Measurements from ENCODE around the gene ZNF470. TPM values are rescaled to one million over a fixed set of nuclear protein-coding genes. Genes with fewer than 3 reads are reported as not detected.

ZNF470 gene
- polyA plus RNA-seq (2013, experiment 1 of 4): 5.5 TPM
- 7.4 TPM for polyA plus RNA-seq (2013, experiment 2 of 4)
- 4.9 TPM for polyA plus RNA-seq (2013, experiment 3 of 4)
- polyA plus RNA-seq (2013, experiment 4 of 4): 7.1 TPM

DNA sequence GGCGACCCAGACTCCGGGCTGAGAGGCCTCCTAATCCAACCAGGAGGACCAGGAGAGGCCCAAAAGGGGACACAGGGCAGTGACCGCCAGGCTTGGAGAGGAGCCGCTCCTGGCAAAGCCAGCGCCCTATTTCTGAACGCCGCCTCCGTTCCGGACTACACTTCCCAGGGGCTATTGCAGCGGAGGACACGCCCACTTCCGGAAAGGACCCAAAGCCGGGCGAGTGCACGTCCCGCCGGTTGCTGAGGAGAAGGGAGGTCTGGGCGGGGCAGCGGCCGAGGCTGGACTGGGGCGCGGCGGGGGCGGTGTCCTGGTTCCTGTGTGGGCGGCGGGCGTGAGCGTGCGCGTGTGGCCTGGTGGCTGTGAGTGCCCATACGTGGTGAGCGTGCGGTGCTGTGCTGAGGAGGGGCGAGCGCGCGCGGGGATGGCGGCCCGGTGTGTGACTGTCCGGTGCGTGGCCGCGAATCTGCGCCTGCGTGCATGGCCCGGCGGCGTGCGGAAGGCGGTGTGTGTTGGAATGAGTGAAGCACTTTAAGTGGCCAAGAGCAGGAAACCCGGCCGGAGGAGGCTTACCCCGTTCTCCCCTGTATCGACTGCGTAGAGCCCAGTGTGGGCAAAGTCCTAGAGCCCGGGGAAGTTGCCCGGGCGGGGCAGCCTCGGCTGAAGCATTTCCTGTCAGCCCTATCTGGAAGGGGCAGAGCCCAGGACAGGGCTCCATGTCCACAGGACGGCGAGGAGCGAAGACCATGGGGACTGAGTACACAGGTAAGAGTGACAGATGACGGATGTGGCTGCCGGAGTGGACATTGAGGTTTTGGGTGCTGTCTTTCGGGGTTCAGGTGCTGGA, at the start of gene ZNF470:
Gene ZNF470, plus strand, starts transcription at position 195 of the 847 bp plus-strand sequence. CDS start 2,844 bp downstream, outside the sequence.
- Histone ChIP-seq H3K9me3 (ENCODE audit: control insufficient read depth, low read length) (peaks cover 6% of the 10 kb centered on the region), H3K4me3 (ENCODE audit: insufficient read depth, low read depth, low read length) (peak within 1 kb of the TSS; percentile 77), H3K27me3 (ENCODE audit: control insufficient read depth, insufficient read depth, low read length, poor library complexity, severe bottlenecking) (no peaks in the 10 kb centered on the region), H3K36me3 (ENCODE audit: control insufficient read depth, insufficient read depth, low read length) (peaks cover 30% of the 10 kb centered on the region), H3K4me1 (ENCODE audit: control insufficient read depth, insufficient read depth, low read length) (no peaks in the 10 kb centered on the region), H3K27ac (ENCODE audit: insufficient read depth, low read depth, low read length, poor library complexity, severe bottlenecking) (no peak within 1 kb of the TSS)
- 6 to 7% methylated on average over 66 of the region's 66 CpGs for WGBS, 2 experiments

DNA sequence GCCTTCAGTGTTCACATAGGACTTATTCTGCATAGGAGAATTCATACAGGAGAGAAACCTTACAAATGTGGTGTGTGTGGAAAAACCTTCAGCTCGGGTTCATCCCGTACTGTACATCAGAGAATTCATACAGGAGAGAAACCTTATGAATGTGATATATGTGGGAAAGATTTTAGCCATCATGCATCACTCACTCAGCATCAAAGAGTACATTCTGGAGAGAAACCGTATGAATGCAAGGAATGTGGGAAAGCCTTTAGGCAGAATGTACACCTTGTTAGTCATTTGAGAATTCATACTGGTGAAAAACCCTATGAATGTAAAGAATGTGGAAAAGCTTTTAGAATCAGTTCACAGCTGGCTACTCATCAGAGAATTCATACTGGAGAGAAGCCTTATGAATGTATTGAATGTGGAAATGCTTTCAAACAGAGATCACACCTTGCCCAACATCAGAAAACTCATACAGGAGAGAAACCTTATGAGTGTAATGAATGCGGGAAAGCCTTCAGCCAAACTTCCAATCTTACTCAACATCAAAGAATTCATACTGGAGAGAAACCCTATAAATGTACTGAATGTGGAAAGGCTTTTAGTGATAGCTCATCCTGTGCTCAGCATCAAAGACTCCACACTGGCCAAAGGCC, 41.9 kb upstream of the ZNF470 start:
- Histone ChIP-seq H3K27me3 (ENCODE audit: control insufficient read depth, insufficient read depth, low read length, poor library complexity, severe bottlenecking) (no peaks in the 10 kb centered on the region), H3K27ac (ENCODE audit: insufficient read depth, low read depth, low read length, poor library complexity, severe bottlenecking) (no peak overlapping the region), H3K4me1 (ENCODE audit: control insufficient read depth, insufficient read depth, low read length) (no peaks in the 10 kb centered on the region), H3K9me3 (ENCODE audit: control insufficient read depth, low read length) (peaks cover 14% of the 10 kb centered on the region), H3K36me3 (ENCODE audit: control insufficient read depth, insufficient read depth, low read length) (peaks cover 3% of the 10 kb centered on the region), H3K4me3 (ENCODE audit: insufficient read depth, low read depth, low read length) (no peak overlapping the region)
- 78 to 81% methylated on average over 3 of the region's 4 CpGs for WGBS, 2 experiments

DNA sequence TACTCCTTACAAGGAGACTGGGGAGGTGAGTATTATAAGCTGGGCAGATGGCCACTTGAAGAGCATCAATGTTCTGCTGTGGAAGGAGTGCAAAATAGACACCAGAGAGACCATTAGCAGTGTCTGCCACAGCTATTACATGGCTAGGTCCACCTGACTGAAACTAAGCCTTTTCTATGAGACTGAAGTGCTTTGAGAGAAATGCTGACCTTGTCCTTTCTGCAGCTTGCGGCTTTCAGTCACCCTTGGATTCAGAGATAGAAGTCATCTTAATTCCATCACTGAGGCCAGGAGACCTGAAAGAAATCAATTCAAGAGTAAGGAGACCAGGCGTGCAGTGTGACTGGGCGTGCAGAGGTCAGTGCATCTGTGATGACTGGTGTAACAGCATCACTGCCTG, 29.8 kb upstream of the ZNF470 start:
- H3K9me3 ChIP-seq (ENCODE audit: control insufficient read depth, low read length): no peaks in the 10 kb centered on the region
- 95 to 96% methylated on average over 3 of the region's 3 CpGs for WGBS, 2 experiments
- H3K27me3 ChIP-seq (ENCODE audit: control insufficient read depth, insufficient read depth, low read length, poor library complexity, severe bottlenecking): no peaks in the 10 kb centered on the region
- no peaks in the 10 kb centered on the region for H3K4me1 ChIP-seq (ENCODE audit: control insufficient read depth, insufficient read depth, low read length)
- peaks cover 8% of the 10 kb centered on the region for H3K36me3 ChIP-seq (ENCODE audit: control insufficient read depth, insufficient read depth, low read length)
- no peak overlapping the region for H3K27ac ChIP-seq (ENCODE audit: insufficient read depth, low read depth, low read length, poor library complexity, severe bottlenecking)
- H3K4me3 ChIP-seq (ENCODE audit: insufficient read depth, low read depth, low read length): peak overlapping the region; percentile 75

DNA sequence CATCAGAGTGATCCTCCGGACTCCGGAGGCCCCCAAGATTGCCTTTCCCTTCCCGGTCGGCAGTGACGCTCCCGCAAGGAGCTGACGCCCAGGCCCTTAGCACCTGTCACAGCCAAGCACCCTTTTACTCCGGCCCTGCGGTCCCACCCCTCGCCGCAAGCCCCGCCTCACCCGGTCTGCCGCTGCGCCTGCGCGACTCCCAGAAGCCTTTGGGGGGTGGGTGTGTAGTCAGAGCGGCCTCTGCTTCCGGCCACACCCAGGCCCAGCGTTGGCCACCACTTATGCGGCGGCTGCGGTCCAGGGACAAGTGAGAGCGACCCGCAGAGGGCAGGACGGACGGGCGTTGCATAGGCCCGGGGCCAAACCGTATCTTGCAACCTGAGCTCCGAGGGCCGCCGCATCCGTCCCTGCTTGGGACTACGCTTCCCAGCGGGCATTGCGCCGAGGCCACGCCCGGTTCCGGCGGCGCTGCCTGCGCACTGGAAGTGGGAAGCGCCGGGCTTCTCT, 29.0 kb upstream of the ZNF470 start:
- Histone ChIP-seq H3K4me3 (ENCODE audit: insufficient read depth, low read depth, low read length) (peak overlapping the region; percentile 75), H3K27me3 (ENCODE audit: control insufficient read depth, insufficient read depth, low read length, poor library complexity, severe bottlenecking) (no peaks in the 10 kb centered on the region), H3K36me3 (ENCODE audit: control insufficient read depth, insufficient read depth, low read length) (peaks cover 8% of the 10 kb centered on the region), H3K9me3 (ENCODE audit: control insufficient read depth, low read length) (no peaks in the 10 kb centered on the region), H3K4me1 (ENCODE audit: control insufficient read depth, insufficient read depth, low read length) (no peaks in the 10 kb centered on the region), H3K27ac (ENCODE audit: insufficient read depth, low read depth, low read length, poor library complexity, severe bottlenecking) (no peak overlapping the region)
- 4 to 5% methylated on average over 43 to 44 of the region's 46 CpGs for WGBS, 2 experiments

DNA sequence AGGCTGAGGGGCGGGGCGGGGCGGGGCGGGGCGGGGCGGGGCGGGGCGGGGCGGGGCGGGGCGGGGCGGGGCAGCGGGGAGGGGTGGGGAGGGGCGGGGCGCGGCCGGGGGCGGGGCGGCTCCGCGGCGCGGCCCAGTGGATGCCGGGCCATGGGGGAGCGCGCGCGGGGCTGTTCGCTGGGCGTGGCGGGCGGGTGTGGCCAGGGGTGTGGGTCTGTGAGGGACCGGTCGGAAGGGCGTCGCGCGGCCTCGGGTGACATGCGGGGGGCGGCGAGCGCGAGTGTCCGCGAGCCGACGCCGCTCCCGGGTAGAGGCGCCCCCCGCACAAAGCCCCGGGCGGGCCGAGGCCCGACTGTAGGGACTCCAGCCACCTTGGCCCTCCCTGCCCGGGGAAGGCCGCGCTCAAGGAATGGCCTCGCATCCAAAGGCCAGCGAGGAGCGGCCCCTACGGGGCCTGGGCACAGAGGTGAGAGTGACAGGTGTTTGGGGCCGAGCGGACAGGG, 28.5 kb upstream of the ZNF470 start, which contains the start of gene ZFP28:
Gene ZFP28, plus strand, starts transcription at position 188 of the 503 bp plus-strand sequence. Its CDS starts 71 bp downstream, at position 259.
- Histone ChIP-seq H3K36me3 (ENCODE audit: control insufficient read depth, insufficient read depth, low read length) (peaks cover 8% of the 10 kb centered on the region), H3K4me3 (ENCODE audit: insufficient read depth, low read depth, low read length) (peak within 1 kb of the TSS; percentile 75), H3K4me1 (ENCODE audit: control insufficient read depth, insufficient read depth, low read length) (no peaks in the 10 kb centered on the region), H3K27me3 (ENCODE audit: control insufficient read depth, insufficient read depth, low read length, poor library complexity, severe bottlenecking) (no peaks in the 10 kb centered on the region), H3K27ac (ENCODE audit: insufficient read depth, low read depth, low read length, poor library complexity, severe bottlenecking) (no peak within 1 kb of the TSS), H3K9me3 (ENCODE audit: control insufficient read depth, low read length) (no peaks in the 10 kb centered on the region)
- 2 to 3% methylated on average over 43 to 52 of the region's 65 CpGs for WGBS, 2 experiments

DNA sequence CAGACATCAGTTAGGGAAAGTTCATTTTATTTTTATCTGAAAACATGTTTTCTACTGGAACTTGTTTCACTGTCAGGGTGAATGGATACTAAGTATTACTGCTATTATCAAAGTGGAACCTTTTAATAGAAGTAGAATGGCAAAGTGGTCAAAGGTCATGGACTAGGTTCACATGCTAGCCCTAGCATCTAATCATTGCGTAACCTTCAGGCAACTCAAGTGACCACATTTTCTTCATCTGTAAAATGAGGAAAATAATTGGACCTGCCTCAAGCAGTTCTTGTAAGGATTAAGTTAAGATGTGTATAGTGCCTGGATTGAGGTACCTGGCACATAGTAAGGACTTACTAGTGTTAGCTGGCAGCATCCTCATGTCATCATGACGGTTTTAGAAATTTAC, 23.5 kb upstream of the ZNF470 start:
- peaks cover 8% of the 10 kb centered on the region for H3K9me3 ChIP-seq (ENCODE audit: control insufficient read depth, low read length)
- 90 to 92% methylated on average over 2 of the region's 2 CpGs for WGBS, 2 experiments
- H3K36me3 ChIP-seq (ENCODE audit: control insufficient read depth, insufficient read depth, low read length): peaks cover 18% of the 10 kb centered on the region
- H3K4me3 ChIP-seq (ENCODE audit: insufficient read depth, low read depth, low read length): no peak overlapping the region
- H3K27me3 ChIP-seq (ENCODE audit: control insufficient read depth, insufficient read depth, low read length, poor library complexity, severe bottlenecking): no peaks in the 10 kb centered on the region
- no peak overlapping the region for H3K27ac ChIP-seq (ENCODE audit: insufficient read depth, low read depth, low read length, poor library complexity, severe bottlenecking)
- no peaks in the 10 kb centered on the region for H3K4me1 ChIP-seq (ENCODE audit: control insufficient read depth, insufficient read depth, low read length)

DNA sequence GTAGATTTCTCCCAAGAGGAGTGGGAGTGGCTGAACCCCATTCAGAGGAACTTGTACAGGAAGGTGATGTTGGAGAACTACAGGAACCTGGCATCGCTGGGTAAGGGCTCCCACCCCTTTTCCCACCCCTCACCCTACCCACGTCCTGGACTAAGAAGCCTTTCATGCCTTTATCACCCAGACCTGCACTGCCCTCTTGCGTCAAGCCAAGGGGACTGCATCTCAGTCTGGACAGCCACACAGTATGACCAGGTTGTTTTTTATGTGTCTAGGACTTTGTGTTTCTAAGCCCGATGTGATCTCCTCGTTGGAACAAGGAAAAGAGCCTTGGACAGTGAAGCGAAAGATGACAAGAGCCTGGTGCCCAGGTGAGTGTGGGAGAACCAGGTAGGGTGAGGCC, 19.7 kb upstream of the ZNF470 start:
- H3K36me3 ChIP-seq (ENCODE audit: control insufficient read depth, insufficient read depth, low read length): peaks cover 29% of the 10 kb centered on the region
- H3K27me3 ChIP-seq (ENCODE audit: control insufficient read depth, insufficient read depth, low read length, poor library complexity, severe bottlenecking): no peaks in the 10 kb centered on the region
- 86 to 90% methylated on average over 6 of the region's 6 CpGs for WGBS, 2 experiments
- no peak overlapping the region for H3K27ac ChIP-seq (ENCODE audit: insufficient read depth, low read depth, low read length, poor library complexity, severe bottlenecking)
- peaks cover 9% of the 10 kb centered on the region for H3K9me3 ChIP-seq (ENCODE audit: control insufficient read depth, low read length)
- no peaks in the 10 kb centered on the region for H3K4me1 ChIP-seq (ENCODE audit: control insufficient read depth, insufficient read depth, low read length)
- H3K4me3 ChIP-seq (ENCODE audit: insufficient read depth, low read depth, low read length): no peak overlapping the region

DNA sequence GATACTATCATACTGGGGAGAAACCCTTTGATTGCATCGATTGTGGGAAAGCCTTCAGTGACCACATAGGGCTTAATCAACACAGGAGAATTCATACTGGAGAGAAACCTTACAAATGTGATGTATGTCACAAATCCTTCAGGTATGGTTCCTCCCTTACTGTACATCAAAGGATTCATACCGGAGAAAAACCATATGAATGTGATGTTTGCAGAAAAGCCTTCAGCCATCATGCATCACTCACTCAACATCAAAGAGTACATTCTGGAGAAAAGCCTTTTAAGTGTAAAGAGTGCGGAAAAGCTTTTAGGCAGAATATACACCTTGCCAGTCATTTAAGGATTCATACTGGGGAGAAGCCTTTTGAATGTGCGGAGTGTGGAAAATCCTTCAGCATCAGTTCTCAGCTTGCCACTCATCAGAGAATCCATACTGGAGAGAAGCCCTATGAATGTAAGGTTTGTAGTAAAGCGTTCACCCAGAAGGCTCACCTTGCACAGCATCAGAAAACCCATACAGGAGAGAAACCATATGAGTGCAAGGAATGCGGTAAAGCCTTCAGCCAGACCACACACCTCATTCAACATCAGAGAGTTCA, 12.9 kb upstream of the ZNF470 start:
- 76 to 77% methylated on average over 5 to 6 of the region's 6 CpGs for WGBS, 2 experiments
- Histone ChIP-seq H3K4me1 (ENCODE audit: control insufficient read depth, insufficient read depth, low read length) (no peaks in the 10 kb centered on the region), H3K9me3 (ENCODE audit: control insufficient read depth, low read length) (peaks cover 8% of the 10 kb centered on the region), H3K36me3 (ENCODE audit: control insufficient read depth, insufficient read depth, low read length) (peaks cover 28% of the 10 kb centered on the region), H3K27ac (ENCODE audit: insufficient read depth, low read depth, low read length, poor library complexity, severe bottlenecking) (no peak overlapping the region), H3K27me3 (ENCODE audit: control insufficient read depth, insufficient read depth, low read length, poor library complexity, severe bottlenecking) (no peaks in the 10 kb centered on the region), H3K4me3 (ENCODE audit: insufficient read depth, low read depth, low read length) (no peak overlapping the region)

DNA sequence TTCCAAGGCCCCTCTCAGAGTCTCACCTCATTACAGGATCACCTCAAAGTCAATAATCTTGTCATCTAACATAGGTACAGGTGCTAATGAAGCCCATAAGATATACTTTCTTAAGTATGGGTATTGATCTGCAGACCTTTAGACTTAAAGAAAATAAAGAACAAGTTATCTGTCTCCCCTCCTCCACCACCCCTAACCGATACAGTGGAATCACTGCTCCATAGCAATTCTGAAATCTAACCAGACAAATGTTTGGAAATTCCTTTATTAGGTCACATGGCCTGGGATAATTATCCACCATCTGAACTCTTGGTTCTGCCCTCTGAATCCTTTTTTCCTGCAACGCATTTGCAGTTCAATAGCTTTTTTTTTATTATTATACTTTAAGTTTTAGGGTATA, 4.5 kb upstream of the ZNF470 start:
- Histone ChIP-seq H3K9me3 (ENCODE audit: control insufficient read depth, low read length) (peaks cover 10% of the 10 kb centered on the region), H3K27me3 (ENCODE audit: control insufficient read depth, insufficient read depth, low read length, poor library complexity, severe bottlenecking) (no peaks in the 10 kb centered on the region), H3K27ac (ENCODE audit: insufficient read depth, low read depth, low read length, poor library complexity, severe bottlenecking) (no peak overlapping the region), H3K36me3 (ENCODE audit: control insufficient read depth, insufficient read depth, low read length) (no peaks in the 10 kb centered on the region), H3K4me1 (ENCODE audit: control insufficient read depth, insufficient read depth, low read length) (no peaks in the 10 kb centered on the region), H3K4me3 (ENCODE audit: insufficient read depth, low read depth, low read length) (no peak overlapping the region)
- 83 to 90% methylated on average over 1 to 2 of the region's 2 CpGs for WGBS, 2 experiments

All from ectodermal cell (in vitro differentiated cells).